ENCODE measurements around the gene CAP1.

DNA sequence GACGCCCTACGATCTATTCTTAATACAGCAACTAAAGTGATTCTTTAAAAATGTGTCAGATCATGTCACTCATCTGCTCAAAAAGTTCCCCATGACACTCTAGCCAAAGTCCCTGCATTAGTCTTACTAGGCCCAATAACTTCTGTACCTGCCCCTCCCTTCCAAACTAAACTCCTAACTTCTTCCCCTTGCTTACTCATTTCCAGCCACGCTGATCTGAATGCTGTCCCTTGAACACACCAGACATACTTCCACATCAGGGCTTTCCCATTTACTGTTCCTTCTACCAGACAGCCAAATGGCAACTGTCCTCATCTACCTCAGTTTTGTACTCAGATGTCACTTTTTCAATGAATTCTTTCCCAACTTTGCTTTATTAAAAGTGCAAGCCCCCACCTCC is 55.3 kb downstream of the CAP1 start:
- TF ChIP-seq EZH2 (IDR thresholded peaks at IDR 0.05; ENCODE audit: insufficient read depth, poor library complexity, severe bottlenecking), result no peak
- no peak for TF ChIP-seq EZH2phosphoT487 (IDR thresholded peaks at IDR 0.05; ENCODE audit: insufficient read depth, low read depth)
